ENCODE results near the gene CEBPA.

The CEBPA gene

GRCh38 chr19:33256261-33256660, 46.1 kb downstream of the CEBPA start:
- DNase-seq (ENCODE audit: low read depth) = no peak
- TF ChIP-seq CTCF (IDR thresholded peaks at IDR 0.05; ENCODE audit: control insufficient read depth, extremely low read depth, insufficient read depth) = no peak
- no peak overlapping the region for H3K4me3 ChIP-seq (ENCODE audit: low read depth, low read length)

- no peak for DNase-seq (ENCODE audit: low read depth)
- no peak overlapping the region for H3K4me3 ChIP-seq (ENCODE audit: low read depth, low read length)
- no peak for TF ChIP-seq CTCF (IDR thresholded peaks at IDR 0.05; ENCODE audit: control insufficient read depth, extremely low read depth, insufficient read depth)
Observed at GRCh38 chr19:33255781-33256180, 46.6 kb downstream of the CEBPA start.

- TF ChIP-seq CTCF (IDR thresholded peaks at IDR 0.05; ENCODE audit: control insufficient read depth, extremely low read depth, insufficient read depth) = no peak
- no peak overlapping the region for H3K4me3 ChIP-seq (ENCODE audit: low read depth, low read length)
- no peak for DNase-seq (ENCODE audit: low read depth)
Observed at GRCh38 chr19:33254245-33254824, 48.0 kb downstream of the CEBPA start.

- H3K4me3 ChIP-seq (ENCODE audit: low read depth, low read length) = no peak overlapping the region
- TF ChIP-seq CTCF (IDR thresholded peaks at IDR 0.05; ENCODE audit: control insufficient read depth, extremely low read depth, insufficient read depth) = no peak
- DNase-seq (ENCODE audit: low read depth) = no peak
Observed at GRCh38 chr19:33252971-33253370, 49.4 kb downstream of the CEBPA start.

GRCh38 chr19:33252418-33252962, 49.8 kb downstream of the CEBPA start:
- DNase-seq (ENCODE audit: low read depth) = no peak
- H3K4me3 ChIP-seq (ENCODE audit: low read depth, low read length) = no peak overlapping the region
- no peak for TF ChIP-seq CTCF (IDR thresholded peaks at IDR 0.05; ENCODE audit: control insufficient read depth, extremely low read depth, insufficient read depth)

GRCh38 chr19:33251526-33252090, 50.7 kb downstream of the CEBPA start:
- H3K4me3 ChIP-seq (ENCODE audit: low read depth, low read length) = no peak overlapping the region
- no peak for TF ChIP-seq CTCF (IDR thresholded peaks at IDR 0.05; ENCODE audit: control insufficient read depth, extremely low read depth, insufficient read depth)
- no peak for DNase-seq (ENCODE audit: low read depth)

GRCh38 chr19:33251076-33251475, 51.3 kb downstream of the CEBPA start:
- H3K4me3 ChIP-seq (ENCODE audit: low read depth, low read length) = no peak overlapping the region
- TF ChIP-seq CTCF (IDR thresholded peaks at IDR 0.05; ENCODE audit: control insufficient read depth, extremely low read depth, insufficient read depth) = no peak
- no peak for DNase-seq (ENCODE audit: low read depth)
